HG03457 (cell line): ENCODE results near the gene PSORS1C1.

Source experiments
- ATAC-seq: cut with Tn5 transposase; IDR thresholded peaks from one replicate; pipeline ENCODE4 v1.9.1; 2021; ENCODE audit warnings: moderate number of reproducible peaks; ENCODE audit not compliant: unreplicated experiment

PSORS1C1 gene

DNA sequence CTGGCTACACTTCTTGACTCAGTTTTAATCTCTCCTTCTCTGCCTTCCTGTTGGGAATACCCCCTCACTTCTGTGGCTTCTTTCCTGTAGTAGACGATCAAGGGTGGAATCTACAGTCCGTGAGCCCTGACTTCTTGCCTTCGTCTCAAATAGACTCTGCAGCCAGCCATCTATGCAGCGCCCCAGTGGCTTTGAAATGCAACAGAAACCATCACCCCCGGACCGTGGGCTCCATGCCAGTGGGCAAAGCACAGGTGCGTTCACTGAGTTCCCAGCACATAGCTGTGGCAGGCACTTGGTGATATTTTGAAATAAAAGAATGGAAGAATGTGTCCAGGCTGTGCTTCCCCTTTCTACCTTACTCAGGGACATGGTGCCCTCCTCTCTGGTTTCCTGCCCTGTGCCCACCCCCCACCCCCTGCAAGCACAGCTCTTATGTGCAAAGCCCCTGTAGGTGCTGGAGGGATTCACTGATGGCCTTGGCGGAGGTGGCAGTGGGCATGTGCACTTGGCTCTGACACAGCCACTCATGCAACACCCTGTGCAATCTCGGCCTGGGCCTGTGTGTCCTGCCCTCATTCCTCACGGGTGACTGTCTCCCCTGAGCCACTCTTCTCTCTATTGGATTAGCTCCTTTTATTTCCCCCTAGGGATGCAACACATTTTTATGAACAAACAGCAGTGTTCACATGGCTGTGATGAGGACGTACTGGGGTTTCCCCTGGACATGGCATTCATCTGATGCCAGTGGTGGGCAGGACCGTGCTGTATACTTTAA, 11.2 kb downstream of the PSORS1C1 start:
- ATAC-seq: no peak

DNA sequence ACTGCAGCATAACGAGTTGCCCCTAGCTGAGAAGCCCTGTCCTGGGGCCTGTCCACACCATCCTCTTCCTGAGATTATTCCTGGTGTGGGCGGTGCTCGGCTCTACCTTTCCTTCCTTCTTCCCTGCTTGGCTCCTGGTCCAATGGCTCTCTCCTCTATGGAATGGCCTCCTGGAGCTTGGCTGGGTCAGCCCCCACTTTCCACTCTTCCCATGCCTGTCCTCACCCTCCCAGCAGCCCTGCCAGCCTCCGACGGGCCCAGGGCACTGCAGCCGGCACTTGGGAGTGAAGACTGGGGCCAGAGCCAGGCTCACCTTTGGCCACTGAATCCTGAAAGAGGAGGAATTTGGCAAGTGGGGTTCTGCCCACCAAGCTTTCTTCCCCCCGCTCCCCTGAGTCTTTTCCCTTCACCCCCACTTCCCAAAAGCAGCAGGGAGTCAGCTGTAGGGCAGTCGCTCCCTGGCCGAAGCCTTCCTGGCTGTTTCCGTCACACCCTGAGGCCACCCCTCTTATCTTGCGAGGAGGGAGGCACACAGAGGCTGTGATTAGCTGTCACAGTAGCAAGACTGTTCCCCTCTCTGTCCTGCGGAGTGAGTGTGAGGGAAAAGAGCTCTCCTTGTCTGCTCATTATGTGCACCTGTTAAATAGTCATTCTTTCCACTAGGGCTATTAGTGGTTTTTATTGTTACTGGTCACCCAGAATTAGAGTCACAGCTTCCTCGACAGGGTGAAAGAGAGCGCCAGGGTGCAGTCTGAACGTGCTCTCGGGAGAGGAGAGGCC, 12.0 kb downstream of the PSORS1C1 start:
- ATAC-seq: no peak

DNA sequence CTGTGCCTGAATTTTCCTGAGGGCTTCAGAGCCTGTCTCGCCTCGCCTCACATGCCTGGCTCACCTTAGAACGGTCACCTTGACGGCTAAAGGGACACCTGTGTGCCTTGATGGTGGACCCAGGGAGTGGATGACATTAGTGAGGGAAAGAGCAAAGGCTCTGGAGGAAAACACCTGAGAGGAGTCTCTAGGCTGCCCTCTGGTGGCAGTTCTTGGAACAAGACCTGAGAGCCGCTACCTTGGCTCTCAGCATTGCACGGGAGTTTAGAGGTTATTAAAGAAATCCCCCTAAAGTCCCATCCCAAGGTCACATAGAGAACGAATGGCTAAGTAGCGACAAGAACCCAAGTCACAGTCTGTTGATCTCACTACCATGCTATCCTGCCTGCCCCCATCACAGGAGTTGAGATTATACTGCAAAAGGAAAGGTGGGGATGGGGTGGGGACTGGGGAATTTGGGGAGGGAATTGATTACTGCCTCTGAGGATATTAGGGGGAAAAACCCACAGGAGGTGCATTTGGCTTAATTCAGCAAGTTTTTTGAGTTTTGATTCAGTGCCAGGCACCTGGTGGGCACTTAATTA, 13.6 kb downstream of the PSORS1C1 start:
- ATAC-seq: no peak

DNA sequence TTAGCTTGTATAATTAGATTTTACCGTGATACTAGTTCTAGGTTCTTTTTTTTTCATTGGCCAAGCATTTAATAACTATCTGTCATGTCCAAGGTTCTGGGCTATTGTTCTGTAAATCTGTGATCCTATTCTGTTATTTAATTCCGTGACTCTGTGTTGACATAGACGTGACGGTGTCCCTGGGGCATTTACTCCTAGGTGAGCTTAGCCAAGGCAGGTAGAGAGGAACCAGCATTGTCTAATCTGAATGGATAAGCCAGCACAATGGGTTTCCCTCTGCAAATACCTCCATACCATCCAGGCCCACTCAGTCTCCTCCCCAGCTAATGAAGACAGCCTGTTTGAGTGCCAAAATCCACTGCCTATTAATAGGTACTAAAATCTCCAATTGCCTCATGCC, 14.5 kb downstream of the PSORS1C1 start:
- ATAC-seq: no peak

DNA sequence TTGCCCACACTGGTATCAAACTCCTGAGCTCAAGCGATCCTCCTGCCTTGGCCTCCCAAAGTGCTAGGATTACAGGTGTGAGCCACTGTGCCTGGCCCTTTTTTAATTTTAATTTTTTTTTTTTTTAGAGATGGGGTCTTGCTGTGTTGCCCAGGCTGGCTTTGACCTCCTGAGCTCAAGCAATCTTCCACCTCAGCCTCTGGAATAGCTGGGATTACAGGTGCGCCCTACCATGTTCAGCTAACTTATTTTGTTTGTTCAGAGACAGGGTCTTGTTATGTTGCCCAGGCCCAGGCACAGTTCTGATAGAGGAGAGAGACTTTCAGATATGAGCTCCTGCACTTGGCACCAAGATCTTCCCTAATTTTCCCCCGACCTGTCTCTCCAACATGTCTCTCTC, 16.2 kb downstream of the PSORS1C1 start:
- no peak for ATAC-seq

DNA sequence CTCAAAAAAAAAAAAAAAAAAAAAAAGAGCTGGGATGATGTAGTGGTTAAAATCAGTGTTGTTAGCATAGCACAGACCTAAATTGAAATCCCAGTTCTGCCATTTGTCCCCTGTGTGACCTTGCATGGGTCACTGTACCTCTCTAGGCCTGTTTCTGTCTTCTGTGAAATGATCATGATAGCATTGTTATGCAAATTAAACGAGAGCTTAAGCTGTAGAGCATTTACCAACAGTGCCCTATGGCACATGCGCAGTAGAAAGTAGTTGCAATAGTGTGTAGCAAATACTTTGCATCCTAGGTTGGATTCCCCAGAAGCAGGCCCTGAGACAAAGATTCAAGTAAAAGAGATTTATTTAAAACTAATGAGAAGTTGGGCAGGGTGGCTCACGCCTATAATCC, 17.0 kb downstream of the PSORS1C1 start:
- no peak for ATAC-seq

DNA sequence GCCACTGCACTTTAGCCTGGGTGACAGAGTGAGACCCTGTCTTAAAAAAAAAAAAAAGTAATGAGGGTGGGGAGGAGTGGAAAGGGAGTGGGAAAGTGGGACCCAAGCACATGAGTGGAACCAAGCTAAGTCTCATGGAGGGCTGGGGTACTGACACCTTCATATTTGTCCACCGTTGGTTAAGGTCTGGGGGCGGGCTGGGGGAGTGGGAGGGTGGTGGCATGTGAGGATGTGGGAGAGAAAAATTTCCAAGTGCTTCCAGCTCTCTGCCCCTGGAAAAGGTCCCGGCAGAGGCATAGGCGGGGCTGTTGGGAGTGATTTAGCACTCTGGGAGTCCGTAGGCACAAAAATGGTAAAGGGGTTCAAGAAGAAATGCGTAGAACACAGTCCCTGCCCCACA, 18.2 kb downstream of the PSORS1C1 start:
- no peak for ATAC-seq

DNA sequence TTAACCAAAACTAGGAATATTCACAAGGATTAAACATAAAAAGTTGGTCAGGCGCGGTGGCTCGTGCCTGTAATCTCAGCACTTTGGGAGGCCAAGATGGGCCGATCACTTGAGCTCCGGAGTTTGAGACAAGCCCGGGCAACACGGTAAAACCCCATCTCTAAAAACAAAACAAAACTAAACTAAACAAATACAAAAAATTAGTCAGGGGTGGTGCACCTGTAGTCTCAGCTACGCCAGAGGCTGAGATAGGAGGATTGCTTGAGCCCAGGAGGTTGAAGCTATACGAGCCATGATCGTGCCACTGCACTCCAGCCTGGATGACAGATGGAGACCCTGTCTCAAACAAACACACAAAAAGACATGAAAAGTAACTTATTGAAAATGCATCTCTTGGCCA, 21.1 kb downstream of the PSORS1C1 start:
- ATAC-seq: no peak

DNA sequence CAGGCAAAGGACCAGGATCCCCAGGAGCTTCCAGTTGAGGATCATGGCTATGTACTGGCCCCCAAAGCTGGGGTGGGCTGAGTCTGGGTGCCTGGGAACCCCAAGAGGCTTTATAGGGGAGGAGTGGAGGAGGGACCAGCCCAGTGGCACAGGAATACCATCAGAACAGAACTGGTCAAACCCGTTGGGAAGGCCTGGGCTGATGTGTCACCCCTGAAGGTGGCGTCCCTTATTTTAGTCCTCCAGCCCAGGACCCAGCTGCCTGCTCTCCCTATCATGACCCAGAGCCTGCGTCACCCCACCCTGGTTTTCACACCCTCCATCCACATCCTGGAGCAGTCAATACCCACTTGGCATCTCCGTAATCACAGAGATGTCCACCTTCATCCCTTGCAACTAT, 24.4 kb downstream of the PSORS1C1 start, which contains the start of gene PSORS1C2:
Gene PSORS1C2, minus strand, starts transcription at position 85 of the 400 bp plus-strand sequence. Its CDS starts 40 bp downstream, at position 45.
- ATAC-seq: no peak

DNA sequence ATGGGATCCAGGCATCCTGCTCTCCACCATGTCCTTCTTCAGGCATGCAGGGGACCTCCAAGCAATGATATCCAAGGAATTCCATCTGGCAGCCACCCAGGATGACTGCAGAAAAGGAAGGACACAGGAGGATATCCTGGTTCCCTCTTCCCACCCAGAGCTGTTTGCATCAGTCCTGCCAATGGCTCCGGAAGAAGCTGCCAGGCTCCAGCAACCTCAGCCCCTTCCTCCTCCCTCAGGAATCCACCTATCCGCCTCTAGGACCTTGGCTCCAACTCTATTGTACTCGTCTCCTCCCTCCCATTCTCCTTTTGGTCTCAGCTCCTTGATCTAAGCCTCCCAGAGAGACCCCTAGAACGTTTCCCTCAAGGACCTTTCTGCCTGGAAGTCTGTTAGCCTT, 25.0 kb downstream of the PSORS1C1 start:
- no peak for ATAC-seq

DNA sequence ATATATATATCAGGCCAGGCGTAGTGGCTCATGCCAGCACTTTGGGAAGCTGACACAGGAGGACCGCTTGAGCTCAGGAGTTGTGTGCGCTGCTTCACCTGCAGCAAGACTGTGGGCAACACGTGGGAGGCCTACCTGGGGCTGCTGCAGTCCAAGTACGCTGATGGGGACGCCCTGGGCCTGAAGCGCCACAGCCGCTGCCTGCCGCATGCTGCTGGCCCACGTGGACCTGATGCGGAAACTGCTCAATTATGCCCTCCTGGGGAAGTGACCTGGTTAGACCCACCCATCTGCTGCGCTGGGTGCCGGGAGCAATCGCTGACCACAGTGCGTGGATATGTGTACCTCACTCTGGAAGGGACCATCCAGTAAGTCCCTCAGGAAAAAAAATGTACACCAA, 26.0 kb downstream of the PSORS1C1 start:
- ATAC-seq: no peak

DNA sequence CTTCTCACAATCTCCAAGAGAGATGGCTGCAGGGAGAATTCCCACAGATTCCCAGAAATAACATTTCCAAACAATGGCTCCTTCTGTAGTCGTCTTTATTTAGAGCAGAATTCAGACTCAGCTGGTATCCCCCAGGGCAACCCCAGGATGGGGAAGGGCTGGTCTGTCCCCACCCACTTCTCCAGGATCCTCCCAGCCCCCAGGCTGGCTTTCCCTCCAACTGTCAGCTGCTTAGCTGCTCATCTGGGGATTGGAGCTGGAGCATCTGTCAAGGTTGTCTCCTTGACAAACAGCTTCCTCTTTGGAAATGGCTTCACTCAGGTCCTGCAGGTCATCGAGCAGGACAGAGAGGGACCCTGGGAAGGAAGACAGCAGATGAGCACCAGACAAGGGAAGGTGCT, 27.8 kb downstream of the PSORS1C1 start:
- ATAC-seq: no peak

DNA sequence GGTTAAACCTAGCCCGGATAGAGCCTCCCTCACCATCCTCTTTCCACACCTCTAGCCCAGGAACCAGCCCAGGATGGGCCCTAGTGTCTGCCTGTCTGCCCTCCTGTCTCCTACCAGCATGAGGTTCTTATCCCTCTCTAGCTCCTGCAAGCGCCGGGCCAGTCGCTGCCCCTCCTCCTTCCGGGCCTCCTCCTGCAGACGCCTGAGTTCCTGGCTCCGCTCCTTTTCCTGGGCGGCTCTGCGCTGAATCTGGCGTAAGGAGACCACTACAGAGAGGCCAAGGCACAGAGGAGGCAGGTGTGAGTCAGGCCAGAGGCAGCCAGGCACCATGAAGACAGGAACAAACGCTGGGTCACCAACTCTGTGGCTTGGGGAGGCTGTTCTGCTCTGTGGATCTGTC, 28.5 kb downstream of the PSORS1C1 start:
- ATAC-seq: no peak

DNA sequence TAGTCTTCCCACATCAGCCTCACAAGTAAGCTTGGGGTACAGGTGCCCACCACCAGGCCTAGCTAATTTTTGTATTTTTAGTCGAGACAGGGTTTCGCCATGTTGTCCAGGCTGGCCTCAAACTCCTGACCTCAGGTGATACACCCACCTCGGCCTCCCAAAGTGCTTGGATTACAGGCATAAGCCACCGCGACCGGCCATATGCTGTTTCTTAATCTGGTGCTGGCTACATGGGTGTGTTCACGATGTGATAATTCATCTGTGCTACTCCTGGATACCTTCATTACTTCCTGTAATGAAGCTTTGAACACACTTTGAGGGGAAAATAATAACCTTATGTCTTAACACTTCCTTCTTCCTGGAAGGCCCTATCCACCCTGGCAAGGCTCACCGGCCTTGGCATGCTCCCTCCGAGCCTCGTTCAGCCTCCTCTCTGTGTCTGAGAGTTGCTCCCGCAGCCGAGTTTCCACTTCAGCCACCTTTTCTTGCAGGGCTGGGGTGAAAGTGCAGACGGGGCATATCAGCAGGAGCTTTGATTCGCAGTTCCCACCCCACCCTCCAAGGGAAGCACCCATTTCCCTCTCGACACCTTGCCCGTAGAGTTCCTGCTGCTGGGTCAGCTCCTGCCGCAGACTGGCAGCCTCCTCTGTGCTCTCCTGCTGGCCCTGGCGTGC, 29.8 kb downstream of the PSORS1C1 start:
- ATAC-seq: no peak

DNA sequence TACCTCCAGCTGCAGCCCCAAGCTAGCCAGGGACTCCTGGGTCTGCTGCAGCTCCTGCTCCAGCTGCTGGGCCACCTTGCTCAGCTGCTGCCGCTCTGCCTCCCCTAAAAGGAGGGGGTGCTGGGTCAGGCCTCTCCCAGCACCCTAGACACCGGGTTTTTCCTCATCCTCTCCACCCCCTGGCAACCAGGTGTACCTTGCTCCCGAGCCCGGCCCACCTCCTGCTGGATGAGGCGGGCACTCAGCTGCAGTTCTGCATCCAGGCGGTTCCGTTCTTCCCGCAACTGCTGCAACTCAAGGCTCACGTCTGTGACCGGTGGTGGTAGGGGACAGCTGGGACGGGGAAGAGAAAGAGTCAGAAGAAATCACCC, 30.4 kb downstream of the PSORS1C1 start:
- ATAC-seq: no peak

DNA sequence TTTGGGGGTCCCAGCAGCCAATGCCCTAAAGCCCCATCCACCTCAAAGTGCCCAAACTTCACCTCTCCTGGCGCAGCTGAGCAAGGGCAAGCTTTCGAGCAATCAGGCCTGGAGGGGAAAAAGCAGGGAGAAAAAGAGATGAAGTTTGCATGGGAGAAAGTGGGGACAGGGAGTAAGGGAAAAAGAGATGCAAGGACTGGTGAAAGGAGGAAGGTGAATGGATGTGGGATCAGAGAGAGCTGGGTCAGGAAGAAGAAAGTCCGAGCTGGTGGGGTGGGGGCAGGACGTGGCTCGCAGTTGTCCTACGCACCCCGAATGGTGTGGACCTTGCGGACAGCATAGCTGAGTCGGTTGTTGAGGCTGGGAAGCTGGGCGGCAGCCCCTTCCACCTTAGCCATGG, 30.8 kb downstream of the PSORS1C1 start:
- no peak for ATAC-seq

DNA sequence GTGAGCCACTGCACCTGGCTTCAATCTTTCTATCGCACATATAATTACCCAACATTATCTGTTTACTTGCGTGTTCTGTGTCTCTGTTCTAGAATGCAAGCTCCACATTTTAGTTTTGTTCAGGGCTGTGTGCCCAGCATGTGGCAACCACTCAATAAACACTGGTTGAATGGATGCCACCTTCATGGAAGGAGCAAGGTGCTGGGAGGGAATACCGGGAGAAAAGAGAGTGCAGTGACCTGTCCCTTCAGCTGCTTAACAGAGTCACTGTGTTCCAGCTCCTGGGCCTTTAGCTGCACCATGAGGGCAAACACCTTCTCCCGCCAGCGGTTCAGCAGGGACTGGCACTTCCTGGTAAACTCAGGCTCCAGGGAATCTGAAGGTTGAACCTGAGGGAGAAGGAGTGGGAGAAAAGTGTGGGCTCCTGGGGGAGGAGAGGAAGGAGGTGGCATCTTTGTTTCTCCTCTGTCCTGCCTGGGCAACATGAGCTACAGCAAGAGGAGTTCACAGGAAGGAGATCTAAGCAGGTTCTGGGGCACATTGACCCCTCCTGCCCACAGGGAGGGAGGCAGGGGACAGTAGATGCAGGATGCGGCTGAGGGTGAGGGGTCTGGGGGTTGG, 35.3 kb downstream of the PSORS1C1 start:
- no peak for ATAC-seq

DNA sequence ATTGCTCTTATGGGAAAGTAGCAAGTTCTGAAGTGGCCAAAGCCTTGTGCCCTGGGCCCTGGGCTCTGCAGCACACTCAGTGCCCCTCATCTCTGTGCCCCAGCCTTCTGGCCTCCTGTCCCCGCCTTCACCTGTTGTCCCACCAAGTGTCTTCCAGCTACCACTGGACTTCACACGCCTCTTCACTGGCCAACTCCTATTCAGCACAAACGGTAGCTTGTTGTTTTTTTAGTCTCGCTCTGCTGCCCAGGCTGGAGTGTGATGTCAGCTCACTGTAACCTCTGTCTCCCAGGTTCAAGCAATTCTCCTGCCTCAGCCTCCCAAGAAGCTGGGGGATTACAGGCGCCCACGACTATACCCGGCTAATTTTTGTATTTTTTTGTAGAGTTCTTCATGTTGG, 38.2 kb downstream of the PSORS1C1 start:
- no peak for ATAC-seq

DNA sequence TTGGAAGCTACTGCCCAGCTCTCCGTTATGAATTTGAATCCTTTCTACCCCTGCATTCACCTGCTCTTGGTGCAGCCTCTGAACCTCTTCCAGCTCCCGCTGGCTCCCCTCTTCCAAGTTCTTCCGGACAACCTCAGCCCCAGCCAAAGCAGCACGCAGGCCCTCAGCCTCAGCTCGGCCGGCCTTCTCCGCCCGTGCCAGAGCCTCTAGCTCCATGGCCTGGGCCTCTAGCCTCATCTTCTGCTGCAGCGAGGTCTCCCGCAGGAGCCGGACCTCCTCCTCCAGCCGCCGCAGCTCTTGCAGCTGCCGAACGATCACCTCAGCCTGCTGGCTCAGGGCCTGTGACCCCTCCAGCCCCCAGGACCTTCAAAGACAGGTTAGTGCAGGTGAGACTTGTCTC, 39.8 kb downstream of the PSORS1C1 start:
- no peak for ATAC-seq

DNA sequence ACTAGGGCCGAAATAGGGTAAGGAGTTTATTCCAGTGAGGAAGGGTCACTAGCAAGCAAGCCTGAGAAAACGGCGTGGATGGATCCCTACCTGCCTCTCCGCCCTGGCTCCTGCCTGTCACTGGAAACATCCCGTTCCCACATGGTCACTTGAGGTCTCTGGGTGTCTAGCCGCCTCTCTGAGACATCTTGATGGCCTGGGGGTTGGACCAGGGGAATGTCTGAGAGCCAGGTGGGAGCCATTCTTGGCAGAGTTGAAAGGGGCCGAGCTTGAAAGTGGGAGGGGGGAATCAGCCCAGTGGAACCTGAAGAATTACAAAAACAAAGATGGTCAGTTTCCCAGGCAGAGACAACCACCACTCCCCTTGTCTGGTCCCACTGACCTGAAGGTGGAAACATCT, 42.0 kb downstream of the PSORS1C1 start:
- no peak for ATAC-seq

DNA sequence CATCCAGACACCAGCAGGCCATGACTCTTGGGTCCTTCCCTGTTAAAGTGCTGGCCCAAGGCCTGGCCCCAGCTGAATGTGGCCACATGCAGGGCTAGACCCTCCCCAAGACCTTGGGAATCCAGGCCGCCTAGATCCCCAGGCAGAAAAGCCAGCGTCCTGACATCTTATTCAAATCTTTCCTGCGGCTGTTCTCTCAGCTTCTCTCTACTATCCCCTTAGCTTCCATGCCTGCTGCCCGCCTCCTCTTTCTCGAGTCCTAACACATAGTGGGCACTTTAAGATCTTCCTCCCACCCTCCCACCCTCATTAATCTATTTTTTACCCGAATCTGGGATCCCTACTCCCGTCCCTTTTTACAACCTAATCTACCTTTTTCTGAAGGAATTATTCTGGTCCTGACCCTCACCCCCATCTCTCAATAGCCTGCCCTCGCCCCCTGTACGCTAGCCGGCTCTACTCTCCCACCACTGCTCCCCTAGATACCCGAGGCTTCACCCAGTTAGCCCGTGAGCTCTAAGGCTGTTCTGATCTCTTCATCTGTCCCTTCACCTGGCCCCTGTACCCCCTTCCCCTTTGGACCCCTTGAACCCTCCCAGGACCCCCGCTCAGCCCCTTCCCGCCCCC, 43.0 kb downstream of the PSORS1C1 start, which contains the start of gene CCHCR1:
Gene CCHCR1, minus strand, starts transcription at position 290 of the 627 bp plus-strand sequence. Its CDS starts 202 bp downstream, at position 88.
- ATAC-seq: no peak
